Measurements from ENCODE around the gene CST1. TPM values are rescaled to one million over a fixed set of nuclear protein-coding genes. Genes with fewer than 3 reads are reported as not detected.
"Not testable (repeated sequence)": the region's sequence is repeated elsewhere in the genome, so short reads cannot be mapped to it uniquely, and the experiment has no call there.

CST1 gene
- total and polyA plus RNA-seq, 4 donors: not detected

- H3K4me1 ChIP-seq (ENCODE audit: control insufficient read depth in 4 of 4, insufficient read depth in 4 of 4, low read length in 3 of 4): no peaks in the 10 kb centered on the region
- no peak overlapping the region for H3K9ac ChIP-seq (ENCODE audit: low read depth in 1 of 2, low read length in 2 of 2)
- no peak overlapping the region for H3K4me3 ChIP-seq (ENCODE audit: low read depth in 1 of 3, low read length in 3 of 3)
- WGBS: 87% methylated on average over 2 of the region's 2 CpGs
- no peak for DNase-seq (ENCODE audit: low spot score)
- H3K27ac ChIP-seq (ENCODE audit: low read depth in 1 of 2, low read length in 2 of 2): no peak overlapping the region
- H3K27me3 ChIP-seq (ENCODE audit: control insufficient read depth in 4 of 4, insufficient read depth in 4 of 4, low read length in 3 of 4): no peaks in the 10 kb centered on the region
- TF ChIP-seq GABPA (IDR thresholded peaks at IDR 0.05 in 1 of 2, conservative IDR thresholded peaks at IDR 0.05 in 1 of 2) (no peak), MAX (IDR thresholded peaks at IDR 0.05) (no peak), JUND (IDR thresholded peaks at IDR 0.05) (no peak), EGR1 (IDR thresholded peaks at IDR 0.05; ENCODE audit: low read depth in 2 of 2) (no peak), CTCF (IDR thresholded peaks at IDR 0.05; ENCODE audit: low read depth, low read length, missing input control) (no peak), ZBTB33 (IDR thresholded peaks at IDR 0.05) (no peak), HNF4A (conservative IDR thresholded peaks at IDR 0.05) (no peak), TAF1 (conservative IDR thresholded peaks at IDR 0.05) (no peak), RAD21 (IDR thresholded peaks at IDR 0.05) (no peak), HNF4G (IDR thresholded peaks at IDR 0.05) (no peak), RXRA (IDR thresholded peaks at IDR 0.05) (no peak), FOXA1 (IDR thresholded peaks at IDR 0.05) (no peak), YY1 (IDR thresholded peaks at IDR 0.05) (no peak), NR2F2 (IDR thresholded peaks at IDR 0.05) (no peak), ATF3 (IDR thresholded peaks at IDR 0.05) (no peak), FOXA2 (IDR thresholded peaks at IDR 0.05) (no peak)
- no peaks in the 10 kb centered on the region for H3K36me3 ChIP-seq (ENCODE audit: control insufficient read depth in 4 of 4, insufficient read depth in 3 of 4, low read depth in 1 of 4, low read length in 3 of 4)
- no peaks in the 10 kb centered on the region for H3K9me3 ChIP-seq (ENCODE audit: control insufficient read depth in 4 of 4, low read length in 3 of 4)
Observed at GRCh38 chr20:23745247-23745646, 5.5 kb downstream of the CST1 start.

- H3K9ac ChIP-seq (ENCODE audit: low read depth in 1 of 2, low read length in 2 of 2): no peak overlapping the region
- no peak for TF ChIP-seq SP1 (IDR thresholded peaks at IDR 0.05)
- TF ChIP-seq TAF1 (conservative IDR thresholded peaks at IDR 0.05): no peak
- TF ChIP-seq CTCF (IDR thresholded peaks at IDR 0.05; ENCODE audit: low read depth, low read length, missing input control): no peak
- TF ChIP-seq MAX (IDR thresholded peaks at IDR 0.05): no peak
- TF ChIP-seq ZBTB33 (IDR thresholded peaks at IDR 0.05): no peak
- no peak for TF ChIP-seq GABPA (IDR thresholded peaks at IDR 0.05 in 1 of 2, conservative IDR thresholded peaks at IDR 0.05 in 1 of 2)
- TF ChIP-seq JUND (IDR thresholded peaks at IDR 0.05): no peak
- TF ChIP-seq RXRA (IDR thresholded peaks at IDR 0.05): no peak
- no peak for TF ChIP-seq YY1 (IDR thresholded peaks at IDR 0.05)
- no peak for TF ChIP-seq HNF4A (conservative IDR thresholded peaks at IDR 0.05)
- TF ChIP-seq ATF3 (IDR thresholded peaks at IDR 0.05): no peak
- WGBS: 48% methylated on average over 1 of the region's 1 CpG
- H3K9me3 ChIP-seq (ENCODE audit: control insufficient read depth in 4 of 4, low read length in 3 of 4): no peaks in the 10 kb centered on the region
- H3K4me3 ChIP-seq (ENCODE audit: low read depth in 1 of 3, low read length in 3 of 3): no peak overlapping the region
- DNase-seq (ENCODE audit: low spot score): no peak
- H3K4me1 ChIP-seq (ENCODE audit: control insufficient read depth in 4 of 4, insufficient read depth in 4 of 4, low read length in 3 of 4): no peaks in the 10 kb centered on the region
- no peaks in the 10 kb centered on the region for H3K36me3 ChIP-seq (ENCODE audit: control insufficient read depth in 4 of 4, insufficient read depth in 3 of 4, low read depth in 1 of 4, low read length in 3 of 4)
- no peak overlapping the region for H3K27ac ChIP-seq (ENCODE audit: low read depth in 1 of 2, low read length in 2 of 2)
- H3K27me3 ChIP-seq (ENCODE audit: control insufficient read depth in 4 of 4, insufficient read depth in 4 of 4, low read length in 3 of 4): no peaks in the 10 kb centered on the region
Observed at GRCh38 chr20:23744817-23745216, 5.9 kb downstream of the CST1 start.

- H3K27ac ChIP-seq (ENCODE audit: low read depth in 1 of 2, low read length in 2 of 2): not testable (repeated sequence)
- 62% methylated on average over 3 of the region's 3 CpGs for WGBS
Observed at GRCh38 chr20:23735391-23735790, 15.3 kb downstream of the CST1 start.

More at GRCh38 chr20:23735391-23735790, 15.3 kb downstream of the CST1 start:
- H3K36me3 ChIP-seq (ENCODE audit: control insufficient read depth in 4 of 4, insufficient read depth in 3 of 4, low read depth in 1 of 4, low read length in 3 of 4); H3K4me3 ChIP-seq (ENCODE audit: low read depth in 1 of 3, low read length in 3 of 3); H3K27me3 ChIP-seq (ENCODE audit: control insufficient read depth in 4 of 4, insufficient read depth in 4 of 4, low read length in 3 of 4); H3K9me3 ChIP-seq (ENCODE audit: control insufficient read depth in 4 of 4, low read length in 3 of 4); DNase-seq (ENCODE audit: low spot score); H3K4me1 ChIP-seq (ENCODE audit: control insufficient read depth in 4 of 4, insufficient read depth in 4 of 4, low read length in 3 of 4); H3K9ac ChIP-seq (ENCODE audit: low read depth in 1 of 2, low read length in 2 of 2): not testable (repeated sequence)

All from liver (tissue), 9 donors.